Esophagus (tissue), 2 donors: ENCODE results near the gene SYTL3. TPM values are rescaled to one million over a fixed set of nuclear protein-coding genes. Genes with fewer than 3 reads are reported as not detected.

ENCODE experiments used
- H3K27ac ChIP-seq, 2 donors: one replicate each; pipeline ENCODE4 v1.5.1; 2013; ENCODE audit warnings: low read depth in 2 of 2, mild to moderate bottlenecking in 2 of 2, inconsistent platforms in 1 of 2, low read length in 1 of 2, moderate library complexity in 1 of 2
- H3K27me3 ChIP-seq, 2 donors: one replicate each; pipeline ENCODE4 v1.6.1; 2013; ENCODE audit warnings: low read length in 2 of 2, control low read depth in 1 of 2, mild to moderate bottlenecking in 1 of 2; ENCODE audit not compliant: insufficient read depth in 2 of 2, control insufficient read depth in 1 of 2
- H3K36me3 ChIP-seq, 2 donors: one replicate each; pipeline ENCODE4 v1.6.1; 2013; ENCODE audit warnings: low read length in 1 of 2; ENCODE audit not compliant: control insufficient read depth in 2 of 2, insufficient read depth in 2 of 2
- H3K4me1 ChIP-seq, 2 donors: one replicate each; pipeline ENCODE4 v1.6.1; 2013; ENCODE audit warnings: low read length in 1 of 2; ENCODE audit not compliant: control insufficient read depth in 2 of 2, insufficient read depth in 2 of 2
- H3K4me3 ChIP-seq, 2 donors: one replicate each; pipeline ENCODE4 v1.5.1; 2013; ENCODE audit warnings: low read length in 2 of 2, mild to moderate bottlenecking in 2 of 2, low read depth in 1 of 2, moderate library complexity in 1 of 2
- H3K9me3 ChIP-seq, 2 donors: one replicate each; pipeline ENCODE4 v1.6.1; 2013; ENCODE audit warnings: mild to moderate bottlenecking in 2 of 2, low read depth in 1 of 2, low read length in 1 of 2, moderate library complexity in 1 of 2; ENCODE audit not compliant: control insufficient read depth in 2 of 2, insufficient read depth in 1 of 2
- WGBS, 2 donors: extraction: QIAGEN DNeasy Blood & Tissue Kit; methylation state at CpG; one replicate each; pipeline ENCODE4 v1.1.7; 2013; 5-methylcytosine and 5-hydroxymethylcytosine counted together
- polyA plus RNA-seq, 2 donors: library from polyadenylated mRNA; stranded (reverse); fragments of 200-250 nt; gene quantifications; one replicate each; pipeline ENCODE4 v1.2.3, GENCODE V29; 2013
- donor health status: healthy with polysubstance abuse.
- donor health status: Bipolar disorder and iron deficiency.

The SYTL3 gene
- polyA plus RNA-seq, 2 donors: 2.4 to 2.6 TPM

DNA sequence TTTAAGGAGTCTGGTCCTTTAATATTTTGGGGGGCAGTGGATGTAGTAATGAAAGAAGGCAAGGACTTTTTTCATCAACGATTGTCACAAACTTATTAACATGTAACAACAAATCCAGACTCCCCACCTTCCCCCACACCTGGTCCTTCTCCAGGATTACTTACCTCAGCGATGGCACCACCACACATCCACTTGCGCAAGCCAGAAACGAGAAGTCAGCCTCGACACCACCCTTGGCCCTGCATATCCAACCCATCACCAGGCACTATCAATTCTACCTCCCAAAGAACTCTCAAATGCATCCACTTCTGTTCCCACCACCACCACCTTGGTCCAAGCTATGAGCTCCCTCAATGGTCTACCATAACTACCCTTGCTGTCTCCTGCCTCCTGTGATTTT is 162.8 kb downstream of the SYTL3 start:
- Histone ChIP-seq H3K27ac (peak overlapping the region in 1 of 2 donors; percentile 78), H3K27me3 (no peaks in the 10 kb centered on the region), H3K4me1 (peaks cover 0 to 17% of the 10 kb centered on the region in 2 donors), H3K4me3 (no peak overlapping the region), H3K36me3 (peaks cover 0 to 7% of the 10 kb centered on the region in 2 donors), H3K9me3 (no peaks in the 10 kb centered on the region)
- 52 to 66% methylated on average over 5 of the region's 5 CpGs for WGBS, 2 donors

DNA sequence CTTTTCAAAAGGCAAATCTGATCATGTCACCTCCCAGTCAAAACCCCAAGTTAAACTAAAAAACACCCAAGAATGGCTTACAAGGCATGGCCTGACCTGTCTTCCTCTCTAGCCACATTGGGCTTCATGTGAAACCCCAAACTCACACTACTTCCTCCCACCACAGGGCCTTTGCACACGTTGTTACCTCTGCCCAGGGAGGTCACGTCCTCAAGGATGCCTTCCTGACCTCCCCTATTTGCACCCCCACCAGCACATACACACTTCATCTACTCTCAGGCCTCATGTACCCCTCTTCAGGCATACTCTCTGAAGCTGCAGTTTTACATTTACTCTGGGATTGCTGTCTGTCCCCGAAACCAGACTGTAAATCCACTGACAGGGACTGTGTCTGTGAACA is 163.2 kb downstream of the SYTL3 start:
- peak overlapping the region in 1 of 2 donors; percentile 5 for H3K4me3 ChIP-seq
- H3K4me1 ChIP-seq: peaks cover 0 to 16% of the 10 kb centered on the region in 2 donors
- H3K36me3 ChIP-seq: peaks cover 0 to 7% of the 10 kb centered on the region in 2 donors
- no peaks in the 10 kb centered on the region for H3K27me3 ChIP-seq
- H3K27ac ChIP-seq: peak overlapping the region in 1 of 2 donors; percentile 78
- 72 to 85% methylated on average over 3 of the region's 3 CpGs for WGBS, 2 donors
- no peaks in the 10 kb centered on the region for H3K9me3 ChIP-seq

Other genes with a start within 250 kb of the SYTL3 start
- gene TMEM181, start 90.0 kb upstream of the SYTL3 start, polyA plus RNA-seq: 1 to 10 TPM; 7.9 to 9.3 TPM
- gene DYNLT1, start 5.3 kb upstream of the SYTL3 start, polyA plus RNA-seq: 100 to 1,000 TPM; 168 to 183 TPM
- gene EZR, start 169.3 kb downstream of the SYTL3 start, polyA plus RNA-seq: 100 to 1,000 TPM; 211 to 257 TPM